Testis (tissue), 2 donors: Measurements from ENCODE around the gene ARL6IP5.

Experiments
- POLR2A ChIP-seq: fragments of 450-650 bp; IDR thresholded peaks from one replicate; pipeline ENCODE4 v1.6.1; 2017; ENCODE audit warnings: antibody characterized with exemption, mild to moderate bottlenecking, moderate library complexity
- TF ChIP-seq, protein P1 (sequence below), 3 experiments: fragments of 450-650 bp in 2 of 3; fragments of 200-600 bp in 1 of 3; sonication (generic) in 1 of 3; IDR thresholded peaks; one replicate each; pipeline ENCODE4 v1.5.1; 2016 to 2019; ENCODE audit warnings: antibody characterized with exemption in 3 of 3, mild to moderate bottlenecking in 2 of 3, moderate library complexity in 1 of 3

DNA sequence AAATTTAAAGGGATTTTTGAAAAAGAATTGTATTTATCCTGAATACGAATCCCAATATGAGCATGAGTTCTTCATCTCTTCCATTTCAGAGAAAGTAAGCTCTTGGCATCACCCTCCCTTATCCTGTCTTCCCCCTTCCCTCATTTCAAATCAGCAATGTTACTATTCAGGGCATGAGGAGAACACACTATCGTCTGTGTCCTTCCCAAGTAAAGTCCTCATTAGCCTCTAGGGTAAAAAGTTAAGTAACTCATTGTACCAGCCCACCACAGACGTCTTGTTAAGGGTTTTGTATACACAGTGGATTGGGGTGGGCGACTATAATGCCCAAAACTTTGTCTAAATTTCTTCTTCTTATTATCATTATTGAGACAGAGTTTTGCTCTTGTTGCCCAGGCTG, 14.8 kb downstream of the ARL6IP5 start:
- TF ChIP-seq, protein P1, sequence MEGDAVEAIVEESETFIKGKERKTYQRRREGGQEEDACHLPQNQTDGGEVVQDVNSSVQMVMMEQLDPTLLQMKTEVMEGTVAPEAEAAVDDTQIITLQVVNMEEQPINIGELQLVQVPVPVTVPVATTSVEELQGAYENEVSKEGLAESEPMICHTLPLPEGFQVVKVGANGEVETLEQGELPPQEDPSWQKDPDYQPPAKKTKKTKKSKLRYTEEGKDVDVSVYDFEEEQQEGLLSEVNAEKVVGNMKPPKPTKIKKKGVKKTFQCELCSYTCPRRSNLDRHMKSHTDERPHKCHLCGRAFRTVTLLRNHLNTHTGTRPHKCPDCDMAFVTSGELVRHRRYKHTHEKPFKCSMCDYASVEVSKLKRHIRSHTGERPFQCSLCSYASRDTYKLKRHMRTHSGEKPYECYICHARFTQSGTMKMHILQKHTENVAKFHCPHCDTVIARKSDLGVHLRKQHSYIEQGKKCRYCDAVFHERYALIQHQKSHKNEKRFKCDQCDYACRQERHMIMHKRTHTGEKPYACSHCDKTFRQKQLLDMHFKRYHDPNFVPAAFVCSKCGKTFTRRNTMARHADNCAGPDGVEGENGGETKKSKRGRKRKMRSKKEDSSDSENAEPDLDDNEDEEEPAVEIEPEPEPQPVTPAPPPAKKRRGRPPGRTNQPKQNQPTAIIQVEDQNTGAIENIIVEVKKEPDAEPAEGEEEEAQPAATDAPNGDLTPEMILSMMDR (IDR thresholded peaks at IDR 0.05): no peak
- TF ChIP-seq POLR2A: no peak
